ENCODE data around the gene JARID2.

- TF ChIP-seq TAF1 (IDR thresholded peaks at IDR 0.05; ENCODE audit: borderline replicate concordance, low read depth, low read length), result no peak
- TF ChIP-seq CEBPB (IDR thresholded peaks at IDR 0.05; ENCODE audit: borderline replicate concordance in 1 of 2, low read depth in 2 of 2, low read length in 2 of 2), result no peak
- no peak for TF ChIP-seq CTCF (IDR thresholded peaks at IDR 0.05 in 2 of 3, conservative IDR thresholded peaks at IDR 0.05 in 1 of 3; ENCODE audit: control insufficient read depth in 2 of 3, extremely low read depth in 1 of 3, insufficient read depth in 1 of 3, low read depth in 3 of 3, low read length in 3 of 3)
- no peak for TF ChIP-seq POLR2A (IDR thresholded peaks at IDR 0.05; ENCODE audit: low read depth, low read length)
- no peak for TF ChIP-seq RAD21 (IDR thresholded peaks at IDR 0.05; ENCODE audit: insufficient read depth, low read depth, low read length)
Measured at GRCh38 chr6:15515660-15516375, 269.9 kb downstream of the JARID2 start.
